ENCODE results near the gene PAQR4.

DNA sequence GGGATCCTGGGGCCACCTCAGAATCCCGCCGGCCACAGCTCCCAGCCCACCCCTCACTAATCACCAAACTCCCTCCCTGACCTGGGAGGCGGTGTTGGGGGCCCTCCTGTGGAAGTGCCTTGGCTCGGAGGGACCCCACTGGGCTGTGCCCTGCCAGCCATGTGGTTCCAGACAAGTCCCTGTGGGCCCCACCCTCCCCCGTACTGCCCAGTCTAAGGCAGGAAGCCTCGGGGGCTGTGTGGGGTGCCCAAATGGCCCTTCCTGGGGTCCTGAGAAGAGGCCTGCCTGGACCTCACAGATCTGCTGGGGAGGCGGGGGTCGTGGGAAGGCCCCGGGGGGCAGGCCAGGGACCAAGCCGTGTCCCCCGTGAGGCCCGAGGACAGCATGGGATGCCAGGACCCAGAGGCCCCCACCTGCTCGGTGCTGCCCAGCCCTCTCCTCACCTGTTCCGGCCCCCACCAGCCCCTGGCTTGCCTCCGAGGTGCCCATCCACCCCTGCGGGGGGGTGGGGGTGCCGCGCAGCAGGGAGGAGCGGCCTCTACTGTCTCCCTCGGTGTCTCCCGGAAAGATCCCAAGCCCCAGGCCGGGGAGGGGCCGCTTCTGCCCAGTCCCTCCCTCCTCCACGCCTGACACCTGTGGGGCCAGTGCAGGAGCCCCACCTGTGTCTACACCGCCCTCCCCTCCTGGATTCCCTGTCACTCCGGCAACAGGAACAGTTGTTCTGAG is 14.3 kb upstream of the PAQR4 start:
- TF ChIP-seq, protein P1, sequence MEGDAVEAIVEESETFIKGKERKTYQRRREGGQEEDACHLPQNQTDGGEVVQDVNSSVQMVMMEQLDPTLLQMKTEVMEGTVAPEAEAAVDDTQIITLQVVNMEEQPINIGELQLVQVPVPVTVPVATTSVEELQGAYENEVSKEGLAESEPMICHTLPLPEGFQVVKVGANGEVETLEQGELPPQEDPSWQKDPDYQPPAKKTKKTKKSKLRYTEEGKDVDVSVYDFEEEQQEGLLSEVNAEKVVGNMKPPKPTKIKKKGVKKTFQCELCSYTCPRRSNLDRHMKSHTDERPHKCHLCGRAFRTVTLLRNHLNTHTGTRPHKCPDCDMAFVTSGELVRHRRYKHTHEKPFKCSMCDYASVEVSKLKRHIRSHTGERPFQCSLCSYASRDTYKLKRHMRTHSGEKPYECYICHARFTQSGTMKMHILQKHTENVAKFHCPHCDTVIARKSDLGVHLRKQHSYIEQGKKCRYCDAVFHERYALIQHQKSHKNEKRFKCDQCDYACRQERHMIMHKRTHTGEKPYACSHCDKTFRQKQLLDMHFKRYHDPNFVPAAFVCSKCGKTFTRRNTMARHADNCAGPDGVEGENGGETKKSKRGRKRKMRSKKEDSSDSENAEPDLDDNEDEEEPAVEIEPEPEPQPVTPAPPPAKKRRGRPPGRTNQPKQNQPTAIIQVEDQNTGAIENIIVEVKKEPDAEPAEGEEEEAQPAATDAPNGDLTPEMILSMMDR (conservative IDR thresholded peaks at IDR 0.05 in 1 of 2, IDR thresholded peaks at IDR 0.05 in 1 of 2; ENCODE audit: extremely low read depth in 1 of 2, insufficient read depth in 1 of 2, low read depth in 1 of 2, low read length in 2 of 2), result no peak
- TF ChIP-seq EZH2 (IDR thresholded peaks at IDR 0.05; ENCODE audit: borderline replicate concordance, low read length), result no peak
